GM21786 (cell line): ENCODE results near the gene NXNL1.
"Not testable (repeated sequence)": the region's sequence is repeated elsewhere in the genome, so short reads cannot be mapped to it uniquely, and the experiment has no call there.

ENCODE experiments used
- ATAC-seq: cut with Tn5 transposase; IDR thresholded peaks from one replicate; pipeline ENCODE4 v1.9.1; 2021; ENCODE audit not compliant: unreplicated experiment

Gene NXNL1, protein sequence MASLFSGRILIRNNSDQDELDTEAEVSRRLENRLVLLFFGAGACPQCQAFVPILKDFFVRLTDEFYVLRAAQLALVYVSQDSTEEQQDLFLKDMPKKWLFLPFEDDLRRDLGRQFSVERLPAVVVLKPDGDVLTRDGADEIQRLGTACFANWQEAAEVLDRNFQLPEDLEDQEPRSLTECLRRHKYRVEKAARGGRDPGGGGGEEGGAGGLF

DNA sequence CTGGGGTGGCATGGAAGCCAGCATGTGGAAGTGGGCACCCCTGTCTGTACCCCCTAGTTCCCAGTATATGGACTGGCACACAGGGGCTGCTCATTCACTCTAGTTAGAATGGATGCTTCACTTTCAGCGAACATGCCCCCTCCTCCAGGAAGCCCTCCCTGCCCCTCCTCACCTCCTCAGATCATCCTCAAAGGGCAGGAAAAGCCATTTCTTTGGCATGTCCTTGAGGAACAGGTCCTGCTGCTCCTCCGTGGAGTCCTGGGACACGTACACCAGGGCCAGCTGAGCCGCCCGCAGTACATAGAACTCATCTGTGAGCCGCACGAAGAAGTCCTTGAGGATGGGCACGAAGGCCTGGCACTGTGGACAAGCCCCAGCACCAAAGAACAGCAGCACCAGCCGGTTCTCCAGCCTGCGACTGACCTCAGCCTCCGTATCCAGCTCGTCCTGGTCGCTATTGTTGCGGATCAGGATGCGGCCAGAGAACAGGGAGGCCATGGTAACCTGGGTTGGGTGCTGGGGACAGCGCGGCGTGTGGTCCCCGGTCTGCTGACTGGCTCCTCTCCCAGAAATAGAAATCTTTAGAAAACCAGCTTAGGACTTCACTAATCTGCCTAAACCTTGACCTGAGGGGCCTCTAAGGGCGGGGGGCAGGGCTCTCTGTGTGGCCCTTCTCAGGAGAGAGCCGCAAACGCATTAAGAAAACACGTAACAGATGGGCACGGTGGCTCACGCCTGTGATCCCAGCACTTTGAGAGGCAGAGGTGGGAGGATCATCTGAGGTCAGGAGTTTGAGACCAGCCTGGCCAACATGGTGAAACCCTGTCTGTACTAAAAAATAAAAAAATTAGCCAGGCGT, at the start of gene NXNL1:
Gene NXNL1 (minus strand): TSS at position 555 of the 859 bp plus-strand sequence. CDS start 57 bp downstream, at position 498.
- ATAC-seq = no peak

DNA sequence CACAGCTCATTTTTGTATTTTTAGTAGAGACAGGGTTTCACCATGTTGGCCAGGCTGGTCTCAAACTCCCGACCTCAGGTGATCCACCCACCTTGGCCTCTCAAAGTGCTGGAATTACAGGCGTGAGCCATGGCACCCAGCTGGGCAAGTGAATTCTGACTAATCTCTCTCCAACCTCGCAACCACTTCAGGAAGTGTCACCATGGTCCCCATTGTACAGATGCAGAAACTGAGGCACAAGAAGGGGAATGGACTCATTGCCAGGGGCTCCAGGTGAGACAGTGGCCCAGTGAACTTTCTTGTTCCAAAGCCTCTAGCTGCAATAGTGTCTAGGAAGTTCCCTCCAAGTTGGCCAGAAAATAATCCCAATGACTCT, 47.8 kb upstream of the NXNL1 start:
- ATAC-seq = not testable (repeated sequence)

DNA sequence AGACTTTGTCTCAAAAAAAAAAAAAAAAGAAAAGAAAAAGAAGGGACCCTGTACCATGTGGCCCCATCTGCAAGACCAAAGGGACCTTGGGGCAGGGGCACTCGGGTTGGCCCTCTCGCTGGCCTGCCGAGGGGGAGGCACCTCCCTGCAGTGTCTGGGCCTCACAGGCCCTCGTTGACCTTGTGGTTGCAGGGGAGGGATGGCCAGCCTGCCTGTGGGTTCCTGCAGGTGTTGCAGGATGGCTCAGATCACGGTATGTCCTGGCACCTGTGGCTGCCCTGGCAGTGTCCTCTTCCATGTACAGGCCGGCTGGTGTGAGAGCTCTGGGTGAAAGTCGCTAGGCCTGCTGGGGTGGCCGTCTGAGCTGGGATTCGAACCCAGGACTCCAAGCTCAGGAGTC, 46.0 kb upstream of the NXNL1 start:
- ATAC-seq = no peak

DNA sequence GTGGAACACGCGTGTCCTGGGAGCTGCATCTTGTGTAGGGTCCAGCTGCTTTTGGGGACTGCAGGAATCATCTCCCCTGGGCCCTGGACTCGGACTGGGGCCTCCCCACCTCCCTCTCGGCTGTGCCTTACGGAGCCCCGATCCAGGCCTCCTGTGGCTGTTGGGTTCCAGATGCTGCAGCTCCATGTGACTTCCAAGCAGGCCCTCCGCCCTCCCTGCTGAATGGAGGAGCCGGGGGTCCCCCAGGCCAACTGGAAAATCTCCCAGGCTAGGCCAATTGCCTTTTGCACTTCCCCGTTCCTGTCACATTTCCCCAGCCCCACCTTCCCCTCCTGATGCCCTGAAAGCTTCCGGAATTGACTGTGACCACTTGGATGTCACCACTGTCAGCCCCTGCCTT, 44.5 kb upstream of the NXNL1 start:
- ATAC-seq = no peak

DNA sequence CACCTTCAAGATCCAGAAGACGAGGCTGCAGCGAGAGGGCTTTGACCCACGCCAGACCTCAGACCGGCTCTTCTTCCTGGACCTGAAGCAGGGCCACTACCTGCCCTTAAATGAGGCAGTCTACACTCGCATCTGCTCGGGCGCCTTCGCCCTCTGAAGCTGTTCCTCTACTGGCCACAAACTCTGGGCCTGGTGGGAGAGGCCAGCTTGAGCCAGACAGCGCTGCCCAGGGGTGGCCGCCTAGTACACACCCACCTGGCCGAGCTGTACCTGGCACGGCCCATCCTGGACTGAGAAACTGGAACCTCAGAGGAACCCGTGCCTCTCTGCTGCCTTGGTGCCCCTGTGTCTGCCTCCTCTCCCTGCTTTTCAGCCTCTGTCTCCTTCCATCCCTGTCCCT, 43.7 kb upstream of the NXNL1 start:
- ATAC-seq = no peak

DNA sequence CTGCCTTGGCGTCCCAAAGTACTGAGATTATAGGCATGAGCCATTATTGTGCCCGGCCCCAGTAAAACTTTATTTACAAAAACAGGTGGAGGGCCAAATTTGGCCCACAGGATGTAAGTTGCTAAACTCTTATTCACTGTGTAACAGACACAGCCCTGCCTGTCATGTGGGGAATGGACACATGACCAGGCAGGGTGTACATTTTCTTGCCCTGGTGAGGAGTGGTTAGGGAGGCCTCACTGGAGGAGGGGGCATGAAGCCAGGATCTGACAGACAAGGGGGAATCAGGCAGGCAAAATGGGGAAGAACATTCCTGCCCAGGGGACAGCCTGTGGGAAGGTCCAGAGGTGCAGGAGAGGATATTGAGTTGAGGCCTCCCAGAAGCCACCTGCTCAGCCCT, 43.3 kb upstream of the NXNL1 start:
- no peak for ATAC-seq

DNA sequence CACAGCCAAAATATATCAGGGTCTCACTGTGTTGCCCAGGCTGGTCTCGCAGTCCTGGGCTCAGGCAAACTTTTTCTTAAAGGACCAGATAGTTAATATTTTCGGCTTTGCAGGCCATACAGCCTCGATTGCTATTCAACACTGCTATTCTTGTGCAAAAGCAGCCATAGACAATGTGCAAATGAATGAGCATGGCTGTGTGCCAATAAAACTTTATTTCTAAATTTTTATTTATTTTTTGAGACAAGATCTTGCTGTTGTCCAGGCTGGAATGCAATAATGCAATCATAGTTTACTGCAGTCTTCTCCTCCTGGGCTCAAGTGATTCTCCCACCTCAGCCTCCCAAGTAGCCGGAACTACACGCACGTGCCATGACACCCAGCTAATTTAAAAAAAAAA, 42.5 kb upstream of the NXNL1 start:
- no peak for ATAC-seq

DNA sequence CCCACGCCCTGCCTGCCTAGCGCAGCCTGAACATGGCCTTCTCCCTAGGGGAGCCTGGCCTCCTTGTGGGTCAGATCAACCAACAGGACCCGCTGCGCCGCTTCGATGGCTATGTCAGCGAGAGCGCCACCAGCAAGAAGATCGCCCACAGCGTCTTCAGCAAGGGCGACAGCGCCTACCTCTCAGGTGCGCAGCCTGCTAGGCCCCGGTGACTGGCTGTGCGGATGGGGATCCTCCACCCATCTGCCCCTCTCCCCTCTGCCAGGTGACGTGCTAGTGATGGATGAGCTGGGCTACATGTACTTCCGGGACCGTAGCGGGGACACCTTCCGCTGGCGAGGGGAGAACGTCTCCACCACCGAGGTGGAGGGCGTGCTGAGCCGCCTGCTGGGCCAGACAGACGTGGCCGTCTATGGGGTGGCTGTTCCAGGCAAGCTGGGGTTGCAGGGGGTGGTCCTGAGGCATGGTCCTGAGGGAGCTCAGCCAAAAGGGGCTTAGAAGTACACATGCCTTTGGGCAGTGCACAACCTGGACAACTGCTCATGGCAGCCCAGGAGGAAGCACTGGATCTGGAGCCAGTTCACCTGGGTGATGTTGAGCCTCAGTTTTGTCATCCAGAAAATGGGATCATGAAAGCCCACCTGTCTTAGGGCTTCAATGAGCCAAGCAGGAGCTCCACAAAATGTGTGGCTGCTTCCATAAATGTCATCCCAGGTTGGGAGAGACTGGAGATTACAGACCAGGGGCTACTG, 39.9 kb upstream of the NXNL1 start:
- no peak for ATAC-seq

DNA sequence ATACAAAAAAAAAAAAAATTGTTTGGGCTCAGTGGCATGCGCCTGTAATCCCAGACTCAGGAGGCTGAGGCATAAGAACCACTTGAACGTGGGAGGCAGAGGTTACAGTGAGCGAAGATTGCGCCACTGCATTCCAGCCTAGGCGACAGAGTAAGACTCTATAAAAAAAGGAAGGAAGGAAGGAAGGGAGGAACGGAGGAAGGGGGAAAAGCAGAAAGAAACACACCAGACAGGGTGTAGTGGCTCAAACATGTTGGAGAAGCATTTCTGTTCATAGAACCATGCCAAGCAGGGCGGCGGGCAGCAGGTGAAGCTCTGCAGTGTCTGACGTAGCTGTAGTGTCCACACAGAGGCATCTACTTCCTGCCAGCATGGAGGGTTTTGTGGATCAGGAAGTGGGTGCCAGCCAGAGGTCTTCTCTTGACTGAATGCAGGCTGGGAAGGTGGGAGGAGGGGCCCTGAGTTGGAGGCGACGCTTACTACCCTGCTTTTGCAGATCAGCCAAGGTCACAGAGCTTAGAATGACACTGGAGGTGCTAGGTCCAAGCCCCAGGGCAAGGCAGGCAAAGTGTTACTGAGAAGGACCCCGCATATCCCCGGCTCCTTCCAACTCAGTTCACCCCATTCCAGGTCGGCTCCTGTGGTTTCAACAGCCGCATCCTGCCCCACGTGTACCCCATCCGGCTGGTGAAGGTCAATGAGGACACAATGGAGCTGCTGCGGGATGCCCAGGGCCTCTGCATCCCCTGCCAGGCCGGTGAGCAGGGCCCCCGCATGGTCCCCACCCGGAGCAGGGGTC, 39.1 kb upstream of the NXNL1 start:
- ATAC-seq = no peak

DNA sequence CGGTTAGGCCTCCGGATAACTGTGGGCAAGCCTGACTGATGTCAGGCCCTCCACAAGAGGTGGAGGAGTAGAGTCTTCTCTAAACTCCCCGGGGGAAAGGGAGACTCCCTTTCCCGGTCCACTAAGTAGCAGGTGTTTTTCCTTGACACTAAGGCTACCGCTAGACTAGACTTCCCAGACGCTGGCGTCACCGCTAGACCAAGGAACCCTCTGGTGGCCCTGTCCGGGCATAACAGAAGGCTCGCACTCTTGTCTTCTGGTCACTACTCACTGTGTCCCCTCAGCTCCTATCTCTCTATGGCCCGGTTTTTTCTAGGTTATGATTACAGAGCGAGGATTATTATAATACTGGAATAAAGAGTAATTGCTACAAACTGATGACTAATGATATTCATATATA, 38.3 kb upstream of the NXNL1 start:
- not testable (repeated sequence) for ATAC-seq

DNA sequence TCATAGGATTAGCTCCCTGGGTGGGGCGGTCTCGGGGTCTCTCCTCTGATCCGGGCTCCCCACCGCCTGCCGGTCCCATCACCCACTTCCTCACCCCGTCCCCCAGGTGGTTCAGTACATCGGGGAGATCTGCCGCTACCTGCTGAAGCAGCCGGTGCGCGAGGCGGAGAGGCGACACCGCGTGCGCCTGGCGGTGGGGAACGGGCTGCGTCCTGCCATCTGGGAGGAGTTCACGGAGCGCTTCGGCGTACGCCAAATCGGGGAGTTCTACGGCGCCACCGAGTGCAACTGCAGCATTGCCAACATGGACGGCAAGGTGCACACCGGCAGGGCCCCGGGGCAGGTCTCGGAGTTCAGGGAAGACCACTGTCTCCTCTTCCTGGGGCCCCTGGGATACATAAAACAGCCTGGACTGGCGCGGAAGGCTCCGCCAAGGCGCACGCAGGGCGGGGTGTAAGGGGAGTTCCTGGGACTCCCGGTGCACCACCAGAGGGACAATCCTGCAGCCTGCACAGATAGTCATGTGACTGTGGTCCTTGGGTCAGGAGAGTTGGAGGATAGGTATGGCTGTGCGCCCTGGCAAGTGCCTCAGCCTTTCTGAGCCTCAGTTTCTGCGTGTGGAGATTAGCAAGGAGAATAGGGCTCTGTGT, 36.5 kb upstream of the NXNL1 start:
- ATAC-seq = no peak

DNA sequence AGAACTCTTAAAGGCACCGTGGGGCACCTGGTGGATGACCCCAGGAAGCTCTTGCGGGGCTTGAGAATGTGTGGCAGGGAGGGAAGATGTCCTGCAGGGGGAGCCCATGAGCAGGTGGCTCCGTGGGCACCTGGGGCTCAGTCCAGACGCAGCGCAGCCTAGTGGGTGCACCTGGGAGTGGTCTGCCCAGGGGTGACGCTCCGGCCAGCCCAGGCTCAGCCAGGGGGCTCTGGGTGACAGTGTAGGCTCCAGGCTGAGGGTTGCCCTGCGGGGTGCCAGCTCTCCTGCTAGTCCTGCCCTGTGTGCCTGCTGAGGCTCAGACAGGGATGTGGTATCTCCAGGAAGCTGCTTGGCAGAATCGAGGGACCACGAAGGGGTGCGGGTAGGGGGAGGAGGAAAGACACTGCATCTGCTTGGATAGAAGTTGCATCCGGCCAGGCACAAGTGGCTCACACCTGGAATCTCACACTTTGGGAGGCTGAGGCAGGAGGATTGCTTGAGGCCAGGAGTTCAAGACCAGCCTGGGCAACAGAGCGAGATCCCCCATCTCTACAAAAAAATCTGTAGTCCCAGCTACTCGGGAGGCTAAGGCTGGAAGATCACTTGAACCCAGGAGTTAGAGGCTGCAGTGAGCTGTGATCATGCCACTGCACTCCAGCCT, 35.7 kb upstream of the NXNL1 start:
- peak; percentile 56 for ATAC-seq

DNA sequence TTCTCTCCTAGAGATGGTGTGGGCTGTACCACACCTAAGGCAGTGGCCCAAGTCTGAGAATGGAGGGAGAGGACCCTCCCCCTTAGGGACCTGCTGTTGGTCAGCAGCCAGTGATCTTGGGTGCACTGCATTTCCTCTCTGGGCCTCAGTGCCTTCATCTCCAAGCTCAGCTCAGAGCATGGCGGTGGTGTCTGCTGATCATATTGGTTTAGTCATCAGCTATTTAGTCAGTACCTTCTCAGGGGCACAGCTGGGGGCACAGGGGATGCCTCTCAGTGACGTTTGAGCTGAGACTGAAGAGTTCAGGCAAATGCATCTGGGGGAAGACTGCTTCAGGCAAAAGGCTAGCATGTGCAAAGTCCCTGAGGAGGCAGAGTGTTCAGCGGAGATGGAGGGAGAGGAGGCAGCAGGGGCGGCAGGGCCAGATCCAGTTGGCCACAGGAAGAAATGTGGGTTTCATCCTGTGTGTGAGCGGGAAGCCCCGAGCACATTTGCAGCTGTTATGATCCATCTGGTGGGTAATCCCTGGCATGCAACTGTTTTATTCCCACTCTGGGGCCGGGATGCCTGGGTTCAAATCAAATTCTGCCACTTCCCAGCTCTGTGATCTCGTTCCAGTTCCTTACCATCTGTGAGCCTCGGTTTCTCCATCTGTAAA, 35.0 kb upstream of the NXNL1 start:
- ATAC-seq = no peak

DNA sequence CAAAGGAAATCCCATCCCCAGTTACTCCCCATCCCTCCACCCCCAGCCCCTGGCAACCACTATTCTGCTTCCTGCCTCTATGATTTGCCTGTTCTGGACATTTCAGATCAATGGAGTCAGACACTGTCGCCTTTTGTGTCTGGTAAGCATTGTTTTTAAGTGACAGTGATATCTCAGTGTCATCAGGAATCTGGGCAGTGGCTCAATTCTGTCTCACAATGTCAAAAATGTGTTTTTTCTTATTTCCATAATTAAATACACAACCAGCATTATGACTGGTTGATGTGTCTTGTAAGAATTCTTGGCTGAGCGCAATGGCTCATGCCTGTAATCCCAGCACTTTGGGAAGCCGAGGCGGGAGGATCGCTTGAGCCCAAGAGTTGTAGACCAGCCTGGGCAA, 30.6 kb upstream of the NXNL1 start:
- ATAC-seq = no peak

DNA sequence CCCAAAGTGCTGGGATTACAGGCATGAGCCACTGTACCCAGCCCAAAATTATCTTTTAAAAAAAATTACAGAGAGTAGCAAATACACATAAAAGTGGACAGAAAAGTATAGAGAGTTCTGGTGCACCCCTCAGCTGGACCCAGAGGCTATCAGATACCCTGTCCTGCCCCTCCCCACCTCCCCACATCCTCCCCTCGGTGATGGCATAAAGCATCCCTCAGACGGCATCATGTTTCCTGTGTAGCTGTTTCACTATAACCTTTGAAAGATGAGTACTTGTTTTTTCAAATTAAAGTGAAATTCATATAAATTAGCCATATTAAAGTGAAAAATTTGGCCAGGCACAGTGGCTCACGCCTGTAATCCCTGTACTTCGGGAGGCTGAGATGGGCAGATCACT, 29.7 kb upstream of the NXNL1 start:
- ATAC-seq = no peak

DNA sequence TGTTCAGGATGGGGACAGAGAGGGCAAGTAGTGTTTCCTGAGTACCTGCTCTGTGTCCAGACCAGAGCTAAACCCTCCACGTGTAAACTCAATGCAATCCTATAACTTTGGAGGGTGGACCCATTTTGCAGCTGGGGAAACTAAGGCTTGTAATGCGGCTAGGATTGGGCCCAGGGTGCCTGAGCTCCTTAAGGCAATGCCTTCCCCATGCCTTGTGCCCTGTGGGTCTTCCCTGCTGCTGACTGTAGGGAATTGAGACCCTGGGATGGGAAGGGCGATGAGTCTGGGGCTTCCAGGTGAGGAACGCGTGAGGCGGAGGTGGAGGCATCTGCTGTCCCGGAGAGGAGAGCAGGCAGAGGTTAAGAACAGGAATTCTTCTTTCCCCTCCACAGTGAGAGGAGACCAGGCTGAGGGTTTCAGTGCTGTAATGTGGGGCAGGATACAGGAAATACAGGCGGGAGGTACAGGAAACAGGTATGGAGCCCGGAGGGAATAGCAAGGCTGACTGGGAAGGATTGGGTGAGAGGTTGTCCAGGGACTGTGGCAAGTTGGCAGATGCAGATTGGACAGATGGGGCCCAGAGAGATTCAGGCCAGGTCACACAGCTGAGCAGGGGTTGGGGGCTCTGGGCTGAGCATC, 28.8 kb upstream of the NXNL1 start:
- ATAC-seq = no peak

DNA sequence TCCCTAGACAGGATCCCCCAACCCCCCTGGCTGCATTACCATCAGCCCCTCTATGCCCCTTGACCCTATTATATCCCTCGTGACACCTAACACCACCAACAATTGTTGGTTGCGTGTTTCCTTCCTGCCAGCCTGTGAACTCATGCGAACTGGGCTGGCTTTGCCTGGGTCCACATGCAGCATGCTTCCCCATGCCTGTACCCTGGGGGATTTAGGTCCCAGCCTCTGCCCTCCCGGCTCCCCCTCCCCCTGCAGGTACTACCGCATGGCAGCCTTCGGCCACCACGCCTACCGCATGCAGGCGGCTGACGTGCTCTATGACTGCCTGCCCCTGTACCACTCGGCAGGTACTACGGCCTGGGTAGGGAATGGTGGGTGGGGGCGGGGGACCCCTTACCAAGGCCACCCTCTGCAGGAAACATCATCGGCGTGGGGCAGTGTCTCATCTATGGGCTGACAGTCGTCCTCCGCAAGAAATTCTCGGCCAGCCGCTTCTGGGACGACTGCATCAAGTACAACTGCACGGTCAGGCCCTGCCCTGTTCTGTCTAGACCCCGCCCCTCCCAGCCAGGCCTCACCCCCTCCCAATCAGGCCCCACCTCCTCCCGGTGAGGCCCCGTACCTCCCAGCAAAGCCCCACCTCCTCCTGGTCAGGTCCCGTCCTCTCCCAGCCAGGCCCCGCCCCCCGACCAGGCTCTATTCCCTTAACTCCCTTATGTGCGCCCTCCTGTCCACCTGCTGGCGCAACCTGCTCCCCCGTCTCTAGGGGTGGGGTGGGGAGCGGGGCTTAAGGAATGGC, 28.1 kb upstream of the NXNL1 start:
- ATAC-seq = no peak
